Epithelial cell of proximal tubule (primary cell): ENCODE results near the gene DNAH14. TPM values are rescaled to one million over a fixed set of nuclear protein-coding genes. Genes with fewer than 3 reads are reported as not detected.

Experiments used
- DNase-seq: peaks from one replicate; pipeline ENCODE4 v3.0.0-alpha.2; 2011; ENCODE audit warnings: low read depth
- H3K4me3 ChIP-seq: 2 replicates; pipeline ENCODE4 v1.5.1; 2011; ENCODE audit warnings: low read depth, mild to moderate bottlenecking, low read length
- CTCF ChIP-seq: conservative IDR thresholded peaks from 2 replicates; pipeline ENCODE4 v1.5.1; 2012; ENCODE audit warnings: low read depth, mild to moderate bottlenecking, low read length
- total RNA-seq: library from RNA; depleted of rRNA; stranded (reverse); fragments of >200 nt; gene quantifications from 2 replicates; pipeline ENCODE4 v1.2.3, GENCODE V29; 2015

The DNAH14 gene
- total RNA-seq, 1 donor from 2014 or later = 20.8 TPM

- no peak for TF ChIP-seq CTCF
- DNase-seq = no peak
Measured at GRCh38 chr1:225254676-225255075, 325.2 kb downstream of the DNAH14 start.

GRCh38 chr1:225257081-225257480, 327.6 kb downstream of the DNAH14 start:
- DNase-seq = no peak
- no peak for TF ChIP-seq CTCF
- H3K4me3 ChIP-seq = no peak overlapping the region

More at GRCh38 chr1:225254676-225255075, 325.2 kb downstream of the DNAH14 start:
- no peak overlapping the region for H3K4me3 ChIP-seq

- DNase-seq = no peak
- no peak for TF ChIP-seq CTCF
- no peak overlapping the region for H3K4me3 ChIP-seq
Measured at GRCh38 chr1:225258811-225259210, 329.3 kb downstream of the DNAH14 start.

DNA sequence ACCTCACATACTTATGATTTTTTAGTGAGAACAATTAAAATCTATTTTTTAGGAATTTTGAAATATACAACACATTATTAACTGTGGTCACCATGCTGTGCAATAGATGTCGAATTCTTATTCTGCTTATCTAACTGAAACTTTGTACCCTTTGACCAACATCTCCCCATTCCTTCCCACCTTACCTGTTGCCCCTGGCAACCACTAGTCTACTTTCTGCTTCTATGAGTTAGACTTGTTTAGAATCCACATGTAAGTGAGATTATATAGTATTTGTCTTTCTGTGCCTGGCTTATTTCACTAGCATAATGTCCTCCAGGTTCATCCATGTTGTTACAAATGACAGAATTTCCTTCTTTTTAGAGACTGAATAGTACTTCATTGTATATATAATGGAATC, 330.1 kb downstream of the DNAH14 start:
- no peak overlapping the region for H3K4me3 ChIP-seq
- DNase-seq = no peak
- TF ChIP-seq CTCF = no peak

DNA sequence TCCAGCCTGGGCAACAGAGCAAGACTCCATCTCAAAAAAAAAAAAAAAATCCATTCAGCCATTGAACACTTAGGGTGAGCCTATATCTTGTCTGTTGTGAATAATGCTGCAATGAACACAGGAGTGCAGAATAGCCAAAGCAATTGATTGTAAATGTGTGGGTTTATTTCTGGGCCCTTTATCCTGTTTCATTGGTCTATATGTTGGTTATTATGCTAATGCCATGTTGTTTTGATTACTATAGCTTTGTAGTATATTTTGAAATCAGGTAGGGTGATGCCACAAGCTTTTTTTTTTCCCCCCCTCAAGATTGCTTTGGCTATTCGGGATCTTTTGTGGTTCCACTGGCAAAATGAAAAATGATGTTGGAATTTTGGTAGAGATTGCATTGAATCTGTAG, 330.8 kb downstream of the DNAH14 start:
- TF ChIP-seq CTCF = no peak
- no peak for DNase-seq

DNA sequence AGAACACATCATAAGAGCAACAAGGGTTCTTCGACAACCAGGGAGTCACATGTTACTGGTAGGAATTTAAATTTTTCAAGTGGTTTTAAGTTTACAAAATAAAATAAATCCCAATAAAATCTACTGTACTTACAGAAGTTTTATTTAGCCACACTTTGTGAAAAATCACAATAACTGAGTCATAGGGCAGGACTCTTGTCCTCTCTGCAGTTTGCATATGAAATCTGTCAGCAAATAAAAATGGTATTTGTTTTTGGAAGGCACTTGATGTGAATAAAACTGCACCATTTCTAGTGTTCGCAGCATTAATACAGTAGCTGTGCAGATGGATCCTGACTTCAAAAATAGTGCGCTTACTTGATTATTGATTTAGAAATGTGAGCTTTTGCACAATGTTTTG, 348.0 kb downstream of the DNAH14 start:
- DNase-seq = no peak
- TF ChIP-seq CTCF = no peak
- H3K4me3 ChIP-seq = no peak overlapping the region

More for the DNA sequence above, 330.8 kb downstream of the DNAH14 start:
- no peak overlapping the region for H3K4me3 ChIP-seq

DNA sequence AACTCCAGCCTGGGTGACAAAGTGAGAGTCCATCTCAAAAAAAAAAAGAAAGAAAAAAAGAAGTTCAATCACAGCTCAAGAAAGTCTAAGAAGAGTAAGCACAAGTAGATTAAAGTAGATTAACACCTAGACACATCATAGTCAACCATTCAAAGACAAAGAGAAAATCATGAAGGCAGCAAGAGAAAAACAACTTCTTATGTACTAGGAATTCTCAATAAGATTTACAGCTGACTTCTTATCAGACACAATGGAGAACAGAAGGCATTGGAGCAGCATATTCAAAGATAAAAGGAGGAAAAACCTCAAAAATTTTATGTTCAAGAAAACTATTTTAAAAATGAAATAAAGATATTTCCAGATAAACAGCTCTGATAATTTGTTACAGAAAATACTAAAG, 351.1 kb downstream of the DNAH14 start:
- no peak overlapping the region for H3K4me3 ChIP-seq
- no peak for TF ChIP-seq CTCF
- DNase-seq = no peak
